ENCODE results near the gene EPHA1.

- TF ChIP-seq CTCF (IDR thresholded peaks at IDR 0.05): no peak
- TF ChIP-seq POLR2A (IDR thresholded peaks at IDR 0.05): no peak
Measured at GRCh38 chr7:143410521-143411004, 1.9 kb upstream of the EPHA1 start.
